CD8-positive, alpha-beta memory T cell (primary cell): Measurements from ENCODE around the gene RAD51B. TPM values are rescaled to one million over a fixed set of nuclear protein-coding genes. Genes with fewer than 3 reads are reported as not detected.

Experiments used
- CTCF ChIA-PET: fragments of 350-600 bp; sonication (Branson Sonifier 250); formaldehyde crosslinking; loops from one replicate; lab custom pipeline; 2021; ENCODE audit warnings: antibody characterized with exemption; lab: Charles Lee
- POLR2A ChIA-PET: fragments of 350-600 bp; sonication (Branson Sonifier 250); formaldehyde crosslinking; loops from one replicate; lab custom pipeline; 2021; ENCODE audit warnings: antibody characterized with exemption; lab: Charles Lee
- DNase-seq, 5 donors: peaks; one replicate each; pipeline versions ENCODE4 v3.0.0 to v3.0.0-alpha.2; 2020 to 2022; ENCODE audit warnings: mixed read lengths in 1 of 5
- H3K27ac ChIP-seq: one replicate; pipeline ENCODE4 v1.7.0; 2013; ENCODE audit warnings: low read depth, mild to moderate bottlenecking, low read length, moderate library complexity
- H3K27me3 ChIP-seq: 2 replicates; pipeline ENCODE4 v1.7.0; 2013; ENCODE audit warnings: low read length, mild to moderate bottlenecking; ENCODE audit not compliant: insufficient read depth, poor library complexity, severe bottlenecking
- H3K36me3 ChIP-seq: 2 replicates; pipeline ENCODE4 v1.7.0; 2013; ENCODE audit warnings: mild to moderate bottlenecking, low read length, moderate library complexity; ENCODE audit not compliant: insufficient read depth
- H3K4me1 ChIP-seq: 2 replicates; pipeline ENCODE4 v1.7.0; 2013; ENCODE audit warnings: mild to moderate bottlenecking, low read length, moderate library complexity; ENCODE audit not compliant: insufficient read depth
- H3K4me3 ChIP-seq: 2 replicates; pipeline ENCODE4 v1.7.0; 2013; ENCODE audit warnings: mild to moderate bottlenecking, low read length
- H3K9me3 ChIP-seq: 2 replicates; pipeline ENCODE4 v1.7.0; 2013; ENCODE audit warnings: mild to moderate bottlenecking, low read length
- H3K27ac Mint-ChIP-seq, 8 donors: one replicate each; pipeline ENCODE4 v1.8.0; 2020 to 2021; ENCODE audit warnings: mixed read lengths in 8 of 8, mild to moderate bottlenecking in 6 of 8, inconsistent platforms in 3 of 8, moderate library complexity in 3 of 8
- H3K27me3 Mint-ChIP-seq, 2 donors: one replicate each; pipeline ENCODE4 v1.8.0; 2020 to 2021; ENCODE audit warnings: mixed read lengths in 2 of 2, mild to moderate bottlenecking in 1 of 2, moderate library complexity in 1 of 2
- H3K36me3 Mint-ChIP-seq, 3 donors: one replicate each; pipeline ENCODE4 v1.8.0; 2020 to 2021; ENCODE audit warnings: mixed read lengths in 3 of 3, inconsistent platforms in 1 of 3, mild to moderate bottlenecking in 1 of 3
- H3K4me1 Mint-ChIP-seq, 3 donors: one replicate each; pipeline ENCODE4 v1.8.0; 2020 to 2021; ENCODE audit warnings: mixed read lengths in 3 of 3, inconsistent platforms in 1 of 3, mild to moderate bottlenecking in 1 of 3
- H3K4me3 Mint-ChIP-seq, 7 donors: one replicate each; pipeline ENCODE4 v1.8.0; 2020 to 2021; ENCODE audit warnings: mixed read lengths in 7 of 7, mild to moderate bottlenecking in 6 of 7, moderate library complexity in 4 of 7, inconsistent platforms in 2 of 7
- H3K9me3 Mint-ChIP-seq, 5 donors: one replicate each; pipeline ENCODE4 v1.8.0; 2020 to 2022; ENCODE audit warnings: mixed read lengths in 5 of 5, mild to moderate bottlenecking in 3 of 5, moderate library complexity in 2 of 5, inconsistent platforms in 1 of 5
- polyA plus RNA-seq: library from polyadenylated mRNA; unstranded; fragments of 300-500 nt; fragmentation: Illumina TruSeq; gene quantifications from one replicate; pipeline ENCODE4 v1.2.3, GENCODE V29; 2021
- total RNA-seq, 2 experiments: library from RNA; stranded (reverse); gene quantifications; one replicate each; pipeline ENCODE4 v1.2.3, GENCODE V29; 2021

Gene RAD51B
- total and polyA plus RNA-seq, 3 experiments from 2014 or later, result 15.7 to 22.9 (median 17.4) TPM

GRCh38 chr14:68463299-68463698 is 643.7 kb downstream of the RAD51B start:
- no peaks in the 10 kb centered on the region for H3K27me3 Mint-ChIP-seq
- H3K36me3 Mint-ChIP-seq, result peaks cover 0 to 2% (median 0%) of the 10 kb centered on the region in 3 donors
- H3K4me1 Mint-ChIP-seq, result peaks cover 4 to 5% (median 4%) of the 10 kb centered on the region in 3 donors
- H3K36me3 ChIP-seq, result no peaks in the 10 kb centered on the region
- H3K9me3 ChIP-seq, result no peaks in the 10 kb centered on the region
- no peak overlapping the region for H3K27ac ChIP-seq
- no peak overlapping the region for H3K27ac Mint-ChIP-seq
- H3K4me1 ChIP-seq, result peaks cover 4% of the 10 kb centered on the region
- no peak overlapping the region for H3K4me3 Mint-ChIP-seq
- H3K9me3 Mint-ChIP-seq, result no peaks in the 10 kb centered on the region
- DNase-seq, result no peak
- H3K27me3 ChIP-seq, result no peaks in the 10 kb centered on the region
- H3K4me3 ChIP-seq, result no peak overlapping the region
- ChIA-PET POLR2A (no interaction called here), CTCF (no interaction called here)

DNA sequence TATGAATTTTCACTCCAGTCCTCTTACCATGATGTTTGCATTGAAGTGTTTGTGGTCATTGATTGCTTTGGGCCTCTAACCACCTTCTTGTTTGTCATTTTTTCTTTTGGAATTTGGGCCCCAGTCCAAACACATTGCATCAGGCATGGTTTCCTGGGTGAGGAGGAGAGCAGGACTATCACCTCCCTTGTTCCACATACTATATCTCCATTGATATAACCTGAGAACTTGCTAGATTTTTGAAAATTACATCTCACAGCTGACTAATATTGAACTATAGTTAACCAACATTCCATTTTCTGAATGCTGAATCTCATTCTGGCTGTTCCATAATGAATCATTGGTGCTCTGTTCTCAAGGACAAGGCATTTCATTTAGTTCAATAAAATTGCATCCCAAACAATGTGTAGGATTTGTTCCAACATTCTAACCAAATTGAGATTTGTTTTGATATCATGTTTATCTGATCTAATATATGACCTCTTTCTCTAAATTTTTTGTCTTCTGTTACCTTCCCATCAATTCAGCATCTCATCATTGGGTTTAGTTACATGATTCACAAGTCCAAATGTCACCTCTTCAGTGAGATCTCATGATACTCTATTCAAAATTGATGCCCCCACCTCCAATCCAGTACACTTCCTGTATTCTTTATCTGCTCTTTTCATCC is 644.3 kb downstream of the RAD51B start:
- no peak overlapping the region for H3K4me3 Mint-ChIP-seq
- CTCF ChIA-PET, result no interaction called here

GRCh38 chr14:68464711-68465110 is 645.1 kb downstream of the RAD51B start:
- Mint-ChIP-seq H3K27me3 (no peaks in the 10 kb centered on the region), H3K9me3 (no peaks in the 10 kb centered on the region), H3K27ac (no peak overlapping the region), H3K36me3 (peaks cover 0 to 2% (median under 1%) of the 10 kb centered on the region in 3 donors), H3K4me1 (peaks cover 14 to 18% (median 16%) of the 10 kb centered on the region in 3 donors), H3K4me3 (no peak overlapping the region)
- no peaks in the 10 kb centered on the region for H3K36me3 ChIP-seq
- ChIA-PET POLR2A (no interaction called here), CTCF (no interaction called here)
- no peak for DNase-seq
- H3K27me3 ChIP-seq, result no peaks in the 10 kb centered on the region
- no peak overlapping the region for H3K27ac ChIP-seq
- peaks cover 11% of the 10 kb centered on the region for H3K4me1 ChIP-seq
- no peaks in the 10 kb centered on the region for H3K9me3 ChIP-seq
- H3K4me3 ChIP-seq, result no peak overlapping the region

More for the DNA sequence above, 644.3 kb downstream of the RAD51B start:
- Mint-ChIP-seq H3K4me1 (peaks cover 9 to 10% (median 9%) of the 10 kb centered on the region in 3 donors), H3K27me3 (no peaks in the 10 kb centered on the region), H3K9me3 (no peaks in the 10 kb centered on the region), H3K36me3 (peaks cover 0 to 2% (median 0%) of the 10 kb centered on the region in 3 donors), H3K27ac (peak overlapping the region in 1 of 8 donors; percentile 76)
- POLR2A ChIA-PET, result no interaction called here
- Histone ChIP-seq H3K36me3 (no peaks in the 10 kb centered on the region), H3K4me3 (no peak overlapping the region), H3K9me3 (no peaks in the 10 kb centered on the region), H3K4me1 (peaks cover 9% of the 10 kb centered on the region), H3K27ac (no peak overlapping the region), H3K27me3 (no peaks in the 10 kb centered on the region)
- no peak for DNase-seq

DNA sequence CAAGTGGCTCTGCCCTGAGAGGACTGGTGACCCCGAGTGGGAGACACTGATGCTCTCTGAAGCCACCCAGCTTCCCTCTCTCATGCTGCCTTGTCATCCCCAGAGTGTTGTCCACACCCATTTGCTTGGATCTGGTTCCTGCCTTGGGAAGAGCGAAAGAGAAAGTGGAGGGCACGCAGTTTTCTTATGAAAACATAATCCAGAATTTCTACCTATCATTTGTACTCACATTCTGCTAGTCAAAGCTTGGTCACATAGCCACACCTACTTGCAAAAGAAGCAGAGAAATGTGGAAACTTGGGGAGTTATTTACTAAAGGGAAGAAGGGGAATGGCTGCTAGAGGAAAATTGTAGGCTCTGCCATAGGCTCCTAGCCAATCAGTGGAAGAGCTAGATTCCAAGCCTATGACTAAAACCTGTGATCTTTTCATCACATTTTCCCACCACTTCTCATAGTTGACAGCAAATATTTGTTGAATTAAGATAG is 647.0 kb downstream of the RAD51B start:
- no peak for DNase-seq
- no peak overlapping the region for H3K4me3 Mint-ChIP-seq
- H3K27ac ChIP-seq, result no peak overlapping the region
- peaks cover 0 to 2% (median 2%) of the 10 kb centered on the region in 3 donors for H3K36me3 Mint-ChIP-seq
- POLR2A ChIA-PET, result no interaction called here
- H3K36me3 ChIP-seq, result no peaks in the 10 kb centered on the region
- H3K27me3 Mint-ChIP-seq, result no peaks in the 10 kb centered on the region
- no peak overlapping the region for H3K4me3 ChIP-seq
- CTCF ChIA-PET, result interaction anchor here (1.2 kb wide), 1 partner anchor 9 kb away, joined by 3 read pairs; no protein-coding TSS in a partner anchor
- no peaks in the 10 kb centered on the region for H3K9me3 ChIP-seq
- H3K4me1 Mint-ChIP-seq, result peaks cover 16 to 18% (median 17%) of the 10 kb centered on the region in 3 donors
- H3K9me3 Mint-ChIP-seq, result no peaks in the 10 kb centered on the region
- no peaks in the 10 kb centered on the region for H3K27me3 ChIP-seq
- peak overlapping the region in 3 of 8 donors; percentile 3 to 38 (median 37) for H3K27ac Mint-ChIP-seq
- H3K4me1 ChIP-seq, result peaks cover 11% of the 10 kb centered on the region

DNA sequence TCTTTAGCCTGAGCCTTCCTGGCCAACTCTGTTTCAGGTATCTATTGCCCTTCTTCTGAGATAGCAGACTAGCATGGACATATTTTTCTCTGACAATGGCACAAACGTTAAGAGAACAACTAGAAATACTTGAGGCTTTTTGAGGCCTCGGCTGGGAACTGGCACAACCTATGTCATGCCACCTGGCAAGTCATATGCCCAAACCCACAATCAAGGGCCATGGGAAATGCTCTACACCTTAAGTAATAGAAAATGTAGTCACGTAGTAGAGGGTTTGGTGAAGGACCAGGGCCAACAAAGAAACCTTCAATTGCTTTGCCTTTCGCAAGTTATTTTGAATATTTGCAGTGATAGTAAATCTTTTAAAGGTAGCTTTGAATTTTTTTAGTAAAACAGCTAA is 647.8 kb downstream of the RAD51B start:
- DNase-seq, result no peak
- Histone ChIP-seq H3K9me3 (no peaks in the 10 kb centered on the region), H3K36me3 (no peaks in the 10 kb centered on the region), H3K4me1 (peaks cover 11% of the 10 kb centered on the region), H3K27ac (no peak overlapping the region), H3K4me3 (no peak overlapping the region), H3K27me3 (no peaks in the 10 kb centered on the region)
- Mint-ChIP-seq H3K4me1 (peaks cover 16 to 18% (median 17%) of the 10 kb centered on the region in 3 donors), H3K27ac (peak overlapping the region in 2 of 8 donors; percentile 34 to 54), H3K36me3 (peaks cover 0 to 2% (median 2%) of the 10 kb centered on the region in 3 donors), H3K9me3 (no peaks in the 10 kb centered on the region), H3K27me3 (no peaks in the 10 kb centered on the region), H3K4me3 (no peak overlapping the region)
- CTCF ChIA-PET, result interaction anchor here (1.2 to 1.3 kb wide), 2 partner anchors 10 to 25 kb away, joined by 3 read pairs; no protein-coding TSS in a partner anchor
- POLR2A ChIA-PET, result interaction anchor here (0.6 kb wide), 1 partner anchor 16 kb away, joined by 3 read pairs; no protein-coding TSS in a partner anchor

DNA sequence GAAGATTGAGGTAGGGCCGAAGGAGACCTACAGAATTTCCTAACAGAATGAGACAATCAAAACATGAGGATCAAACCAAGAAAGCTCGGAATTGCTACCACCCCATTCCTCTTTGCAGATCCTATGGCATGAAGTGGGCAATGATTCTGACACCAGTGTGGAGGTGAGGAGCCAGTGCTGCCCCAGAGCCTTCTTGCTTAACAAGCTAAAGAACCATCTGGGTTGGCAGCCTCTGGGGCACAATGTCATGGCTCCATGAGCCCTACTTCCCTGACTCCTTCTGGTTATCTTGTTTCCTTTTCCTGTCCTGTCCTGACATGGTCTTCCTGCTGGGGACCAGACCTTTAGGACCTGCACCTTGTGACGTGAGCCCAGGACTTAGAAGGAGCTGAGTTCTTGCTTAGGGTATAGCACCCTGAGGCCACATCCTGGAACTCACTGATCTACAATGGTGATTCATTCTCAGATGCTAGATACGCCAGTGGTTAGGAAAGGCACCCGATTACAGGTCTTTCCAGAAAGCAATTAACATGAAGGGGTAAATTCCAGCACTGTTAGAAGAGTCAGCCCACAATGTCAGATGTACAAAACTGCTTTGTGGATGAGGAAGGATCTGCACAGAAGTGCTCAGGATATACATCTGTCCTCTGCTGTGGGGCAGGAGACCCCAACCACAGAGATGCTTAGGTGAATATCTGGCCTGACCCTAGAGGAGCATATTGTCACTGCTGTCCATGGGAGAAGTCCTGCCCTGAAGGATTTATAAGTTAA is 649.0 kb downstream of the RAD51B start:
- Histone ChIP-seq H3K4me1 (peaks cover 11% of the 10 kb centered on the region), H3K9me3 (no peaks in the 10 kb centered on the region), H3K27ac (no peak overlapping the region), H3K36me3 (no peaks in the 10 kb centered on the region), H3K27me3 (no peaks in the 10 kb centered on the region), H3K4me3 (no peak overlapping the region)
- POLR2A ChIA-PET, result no interaction called here
- peak in 2 of 5 donors; percentile 2 to 9 for DNase-seq
- CTCF ChIA-PET, result interaction anchor here (1.3 kb wide), 1 partner anchor 24 kb away, joined by 3 read pairs; no protein-coding TSS in a partner anchor
- no peaks in the 10 kb centered on the region for H3K27me3 Mint-ChIP-seq
- H3K36me3 Mint-ChIP-seq, result peaks cover 0 to 2% (median 2%) of the 10 kb centered on the region in 3 donors
- no peaks in the 10 kb centered on the region for H3K9me3 Mint-ChIP-seq
- H3K4me3 Mint-ChIP-seq, result peak overlapping the region in 4 of 7 donors; percentile 8 to 59 (median 20)
- H3K4me1 Mint-ChIP-seq, result peaks cover 16 to 18% (median 17%) of the 10 kb centered on the region in 3 donors
- peak overlapping the region in 7 of 8 donors; percentile 39 to 93 (median 77) for H3K27ac Mint-ChIP-seq

DNA sequence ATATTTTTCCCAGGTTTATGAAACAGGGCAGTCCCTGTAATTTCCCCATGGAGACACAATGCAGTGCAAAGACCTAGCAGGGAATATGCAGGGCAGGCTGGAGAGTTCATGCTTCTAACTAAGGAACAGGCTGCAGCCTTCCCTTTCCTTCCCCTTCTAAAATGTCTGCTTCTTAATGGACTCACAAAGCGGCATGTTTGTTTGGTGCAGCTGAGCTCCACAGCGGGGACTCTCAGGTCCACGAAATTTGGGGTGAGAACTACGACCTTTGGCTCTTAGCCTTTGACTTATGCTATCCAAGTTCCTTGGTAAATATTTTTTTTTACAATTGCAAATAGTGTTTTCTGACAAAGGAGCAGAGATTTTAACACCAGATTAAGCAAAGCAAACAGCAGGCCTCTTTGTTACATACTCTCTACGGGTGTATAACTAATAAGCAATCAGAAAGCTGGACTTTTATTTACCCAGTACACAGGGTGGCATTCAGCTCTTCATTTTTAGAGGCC is 649.7 kb downstream of the RAD51B start:
- POLR2A ChIA-PET, result no interaction called here
- Histone ChIP-seq H3K27ac (no peak overlapping the region), H3K4me3 (no peak overlapping the region), H3K9me3 (no peaks in the 10 kb centered on the region), H3K27me3 (no peaks in the 10 kb centered on the region), H3K4me1 (peaks cover 11% of the 10 kb centered on the region), H3K36me3 (no peaks in the 10 kb centered on the region)
- Mint-ChIP-seq H3K4me1 (peaks cover 16 to 18% (median 17%) of the 10 kb centered on the region in 3 donors), H3K27me3 (peaks cover 0 to 2% of the 10 kb centered on the region in 2 donors), H3K27ac (peak overlapping the region in 1 of 8 donors; percentile 82), H3K4me3 (no peak overlapping the region), H3K9me3 (no peaks in the 10 kb centered on the region), H3K36me3 (peaks cover 0 to 6% (median 2%) of the 10 kb centered on the region in 3 donors)
- CTCF ChIA-PET, result no interaction called here
- no peak for DNase-seq
